ENCODE results near the gene SMIM12. TPM values are rescaled to one million over a fixed set of nuclear protein-coding genes. Genes with fewer than 3 reads are reported as not detected.
"Not testable (repeated sequence)": the region's sequence is repeated elsewhere in the genome, so short reads cannot be mapped to it uniquely, and the experiment has no call there.

Gene SMIM12
- polyA plus RNA-seq, 2 of the 4 experiments (the other 2 are of a cell fraction) = 35.8 to 37.5 TPM

GRCh38 chr1:34824817-34825454, 34.6 kb downstream of the SMIM12 start:
- Histone ChIP-seq H3K27ac (no peak overlapping the region), H3K4me3 (no peak overlapping the region), H3K9me3 (no peaks in the 10 kb centered on the region), H3K4me2 (no peak overlapping the region), H3K4me1 (no peaks in the 10 kb centered on the region)
- peak; percentile 24 for TF ChIP-seq ZFP36 (IDR thresholded peaks at IDR 0.05; ENCODE audit: borderline replicate concordance, partially characterized antibody)
- no peak for TF ChIP-seq CEBPB (IDR thresholded peaks at IDR 0.05)
- FAIRE-seq = no peak
- CTCF ChIA-PET = interaction anchor here (1.2 to 1.3 kb wide), 4 partner anchors 9 to 740 kb away, joined by 3 read pairs; no protein-coding TSS in a partner anchor
- DNase-seq (ENCODE audit: low read depth in 1 of 2, low spot score in 1 of 2) = no peak
- POLR2A ChIA-PET = no interaction called here
- no peak for ATAC-seq
- 66% methylated on average over 3 of the region's 3 CpGs for WGBS (ENCODE audit: missing lambda C conversion rate)

DNA sequence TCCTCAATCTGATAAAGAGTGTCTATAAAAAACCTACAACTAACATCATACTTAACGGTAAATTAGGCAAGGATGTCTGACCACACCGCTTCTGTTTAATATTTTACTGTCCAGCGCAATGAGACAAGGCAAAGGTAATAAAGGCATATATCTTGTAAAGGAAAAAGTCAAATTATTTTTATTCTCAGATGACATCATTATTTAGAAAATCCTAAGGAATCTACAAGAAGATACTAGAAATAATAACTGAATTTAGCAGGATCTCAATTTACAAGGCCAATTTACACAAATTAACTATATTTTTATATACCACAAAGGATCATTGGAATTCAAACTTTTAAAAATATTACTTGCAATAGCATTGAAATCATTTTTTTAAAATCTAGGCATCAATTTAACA, 37.3 kb downstream of the SMIM12 start:
- ATAC-seq (no peak), DNase-seq (ENCODE audit: low read depth in 1 of 2, low spot score in 1 of 2) (no peak), FAIRE-seq (no peak)
- no peaks in the 10 kb centered on the region for H3K9me3 ChIP-seq
- no peak overlapping the region for H3K4me3 ChIP-seq
- no peak overlapping the region for H3K27ac ChIP-seq
- WGBS (ENCODE audit: missing lambda C conversion rate) = 96% methylated on average over 3 of the region's 3 CpGs
- CTCF ChIA-PET = no interaction called here
- no peak overlapping the region for H3K4me2 ChIP-seq
- POLR2A ChIA-PET = no interaction called here
- no peak for TF ChIP-seq EHMT2 (IDR thresholded peaks at IDR 0.05; ENCODE audit: low read depth)
- TF ChIP-seq, protein P1, sequence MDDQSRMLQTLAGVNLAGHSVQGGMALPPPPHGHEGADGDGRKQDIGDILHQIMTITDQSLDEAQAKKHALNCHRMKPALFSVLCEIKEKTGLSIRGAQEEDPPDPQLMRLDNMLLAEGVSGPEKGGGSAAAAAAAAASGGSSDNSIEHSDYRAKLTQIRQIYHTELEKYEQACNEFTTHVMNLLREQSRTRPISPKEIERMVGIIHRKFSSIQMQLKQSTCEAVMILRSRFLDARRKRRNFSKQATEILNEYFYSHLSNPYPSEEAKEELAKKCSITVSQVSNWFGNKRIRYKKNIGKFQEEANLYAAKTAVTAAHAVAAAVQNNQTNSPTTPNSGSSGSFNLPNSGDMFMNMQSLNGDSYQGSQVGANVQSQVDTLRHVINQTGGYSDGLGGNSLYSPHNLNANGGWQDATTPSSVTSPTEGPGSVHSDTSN (IDR thresholded peaks at IDR 0.05) = no peak
- no peaks in the 10 kb centered on the region for H3K4me1 ChIP-seq

- DNase-seq (ENCODE audit: low read depth in 1 of 2, low spot score in 1 of 2) = not testable (repeated sequence)
- WGBS (ENCODE audit: missing lambda C conversion rate) = 57% methylated on average over 2 of the region's 2 CpGs
Observed at GRCh38 chr1:34818862-34819261, 40.7 kb downstream of the SMIM12 start.

GRCh38 chr1:34816778-34817177, 42.8 kb downstream of the SMIM12 start:
- H3K4me1 ChIP-seq = no peaks in the 10 kb centered on the region
- no peak overlapping the region for H3K4me2 ChIP-seq
- POLR2A ChIA-PET = no interaction called here
- ATAC-seq (no peak), FAIRE-seq (no peak), DNase-seq (ENCODE audit: low read depth in 1 of 2, low spot score in 1 of 2) (no peak)
- CTCF ChIA-PET = interaction anchor here (1.0 to 1.1 kb wide), 2 partner anchors 16 to 35 kb away, joined by 3 read pairs; no protein-coding TSS in a partner anchor
- TF ChIP-seq ZNF302 (CRISPR knock-in tag; IDR thresholded peaks at IDR 0.05) (no peak), CBX8 (IDR thresholded peaks at IDR 0.05) (no peak), GATA3 (IDR thresholded peaks at IDR 0.05; ENCODE audit: borderline replicate concordance) (no peak), EHMT2 (IDR thresholded peaks at IDR 0.05; ENCODE audit: low read depth) (no peak), POLR2A (IDR thresholded peaks at IDR 0.05; ENCODE audit: low read length) (no peak)
- TF ChIP-seq, protein P2, sequence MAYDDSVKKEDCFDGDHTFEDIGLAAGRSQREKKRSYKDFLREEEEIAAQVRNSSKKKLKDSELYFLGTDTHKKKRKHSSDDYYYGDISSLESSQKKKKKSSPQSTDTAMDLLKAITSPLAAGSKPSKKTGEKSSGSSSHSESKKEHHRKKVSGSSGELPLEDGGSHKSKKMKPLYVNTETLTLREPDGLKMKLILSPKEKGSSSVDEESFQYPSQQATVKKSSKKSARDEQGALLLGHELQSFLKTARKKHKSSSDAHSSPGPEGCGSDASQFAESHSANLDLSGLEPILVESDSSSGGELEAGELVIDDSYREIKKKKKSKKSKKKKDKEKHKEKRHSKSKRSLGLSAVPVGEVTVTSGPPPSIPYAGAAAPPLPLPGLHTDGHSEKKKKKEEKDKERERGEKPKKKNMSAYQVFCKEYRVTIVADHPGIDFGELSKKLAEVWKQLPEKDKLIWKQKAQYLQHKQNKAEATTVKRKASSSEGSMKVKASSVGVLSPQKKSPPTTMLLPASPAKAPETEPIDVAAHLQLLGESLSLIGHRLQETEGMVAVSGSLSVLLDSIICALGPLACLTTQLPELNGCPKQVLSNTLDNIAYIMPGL (CRISPR knock-in tag; IDR thresholded peaks at IDR 0.05; ENCODE audit: borderline replicate concordance) = no peak
- no peak overlapping the region for H3K4me3 ChIP-seq
- H3K27ac ChIP-seq = no peak overlapping the region
- WGBS (ENCODE audit: missing lambda C conversion rate) = 47% methylated on average over 3 of the region's 3 CpGs
- no peaks in the 10 kb centered on the region for H3K9me3 ChIP-seq

More at GRCh38 chr1:34818862-34819261, 40.7 kb downstream of the SMIM12 start:
- TF ChIP-seq ZC3H11A (IDR thresholded peaks at IDR 0.05) = peak; percentile 72
- H3K4me3 ChIP-seq, FAIRE-seq, H3K9me3 ChIP-seq, CTCF ChIA-PET, ATAC-seq, H3K4me2 ChIP-seq, POLR2A ChIA-PET, H3K27ac ChIP-seq, H3K4me1 ChIP-seq: not testable (repeated sequence)

- CTCF ChIA-PET = interaction anchor here (1.0 to 1.1 kb wide), 2 partner anchors 15 to 35 kb away, joined by 3 read pairs; no protein-coding TSS in a partner anchor
- H3K9me3 ChIP-seq = no peaks in the 10 kb centered on the region
- FAIRE-seq = no peak
- no peak overlapping the region for H3K27ac ChIP-seq
- no peak for DNase-seq (ENCODE audit: low read depth in 1 of 2, low spot score in 1 of 2)
- H3K4me1 ChIP-seq = no peaks in the 10 kb centered on the region
- no peak overlapping the region for H3K4me2 ChIP-seq
- no peak for ATAC-seq
- POLR2A ChIA-PET = no interaction called here
- H3K4me3 ChIP-seq = no peak overlapping the region
- TF ChIP-seq CBX8 (IDR thresholded peaks at IDR 0.05) (no peak), FOSL2 (IDR thresholded peaks at IDR 0.05) (no peak), FOSL2 (CRISPR knock-in tag; IDR thresholded peaks at IDR 0.05) (no peak), PHF8 (IDR thresholded peaks at IDR 0.05; ENCODE audit: borderline replicate concordance, low read depth) (no peak), MAZ (IDR thresholded peaks at IDR 0.05; ENCODE audit: borderline replicate concordance, low read depth, low read length) (no peak), ATOH8 (CRISPR knock-in tag; IDR thresholded peaks at IDR 0.05; ENCODE audit: low read depth) (no peak), FOXS1 (CRISPR knock-in tag; IDR thresholded peaks at IDR 0.05) (no peak)
- TF ChIP-seq, protein P2 (CRISPR knock-in tag; IDR thresholded peaks at IDR 0.05; ENCODE audit: borderline replicate concordance) = no peak
- TF ChIP-seq, protein P3, sequence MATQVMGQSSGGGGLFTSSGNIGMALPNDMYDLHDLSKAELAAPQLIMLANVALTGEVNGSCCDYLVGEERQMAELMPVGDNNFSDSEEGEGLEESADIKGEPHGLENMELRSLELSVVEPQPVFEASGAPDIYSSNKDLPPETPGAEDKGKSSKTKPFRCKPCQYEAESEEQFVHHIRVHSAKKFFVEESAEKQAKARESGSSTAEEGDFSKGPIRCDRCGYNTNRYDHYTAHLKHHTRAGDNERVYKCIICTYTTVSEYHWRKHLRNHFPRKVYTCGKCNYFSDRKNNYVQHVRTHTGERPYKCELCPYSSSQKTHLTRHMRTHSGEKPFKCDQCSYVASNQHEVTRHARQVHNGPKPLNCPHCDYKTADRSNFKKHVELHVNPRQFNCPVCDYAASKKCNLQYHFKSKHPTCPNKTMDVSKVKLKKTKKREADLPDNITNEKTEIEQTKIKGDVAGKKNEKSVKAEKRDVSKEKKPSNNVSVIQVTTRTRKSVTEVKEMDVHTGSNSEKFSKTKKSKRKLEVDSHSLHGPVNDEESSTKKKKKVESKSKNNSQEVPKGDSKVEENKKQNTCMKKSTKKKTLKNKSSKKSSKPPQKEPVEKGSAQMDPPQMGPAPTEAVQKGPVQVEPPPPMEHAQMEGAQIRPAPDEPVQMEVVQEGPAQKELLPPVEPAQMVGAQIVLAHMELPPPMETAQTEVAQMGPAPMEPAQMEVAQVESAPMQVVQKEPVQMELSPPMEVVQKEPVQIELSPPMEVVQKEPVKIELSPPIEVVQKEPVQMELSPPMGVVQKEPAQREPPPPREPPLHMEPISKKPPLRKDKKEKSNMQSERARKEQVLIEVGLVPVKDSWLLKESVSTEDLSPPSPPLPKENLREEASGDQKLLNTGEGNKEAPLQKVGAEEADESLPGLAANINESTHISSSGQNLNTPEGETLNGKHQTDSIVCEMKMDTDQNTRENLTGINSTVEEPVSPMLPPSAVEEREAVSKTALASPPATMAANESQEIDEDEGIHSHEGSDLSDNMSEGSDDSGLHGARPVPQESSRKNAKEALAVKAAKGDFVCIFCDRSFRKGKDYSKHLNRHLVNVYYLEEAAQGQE (IDR thresholded peaks at IDR 0.05) = no peak
Observed at GRCh38 chr1:34816332-34816731, 43.2 kb downstream of the SMIM12 start.
